Measurements from ENCODE around the gene ATP8A2.

The ATP8A2 gene

DNA sequence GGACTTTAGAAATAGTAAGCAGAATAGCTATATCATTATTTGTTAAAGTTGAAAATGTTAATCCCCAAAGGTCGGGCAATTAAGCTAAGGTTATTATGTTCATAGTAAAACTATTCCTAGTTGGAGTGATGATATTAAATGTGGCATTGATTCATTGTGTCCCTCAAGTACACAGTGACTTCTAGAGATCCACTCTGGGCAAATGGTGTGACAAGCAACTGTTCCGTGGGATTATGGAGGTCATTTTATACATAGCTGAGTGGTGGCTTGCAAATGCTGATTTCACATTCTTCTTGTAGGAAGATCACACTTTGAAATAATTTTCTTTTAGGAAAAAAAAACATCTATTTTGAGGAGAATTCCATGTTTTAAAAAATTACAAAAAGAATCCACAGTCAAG, 317.8 kb downstream of the ATP8A2 start:
- H3K27ac ChIP-seq = no peak overlapping the region
- TF ChIP-seq, protein P1, sequence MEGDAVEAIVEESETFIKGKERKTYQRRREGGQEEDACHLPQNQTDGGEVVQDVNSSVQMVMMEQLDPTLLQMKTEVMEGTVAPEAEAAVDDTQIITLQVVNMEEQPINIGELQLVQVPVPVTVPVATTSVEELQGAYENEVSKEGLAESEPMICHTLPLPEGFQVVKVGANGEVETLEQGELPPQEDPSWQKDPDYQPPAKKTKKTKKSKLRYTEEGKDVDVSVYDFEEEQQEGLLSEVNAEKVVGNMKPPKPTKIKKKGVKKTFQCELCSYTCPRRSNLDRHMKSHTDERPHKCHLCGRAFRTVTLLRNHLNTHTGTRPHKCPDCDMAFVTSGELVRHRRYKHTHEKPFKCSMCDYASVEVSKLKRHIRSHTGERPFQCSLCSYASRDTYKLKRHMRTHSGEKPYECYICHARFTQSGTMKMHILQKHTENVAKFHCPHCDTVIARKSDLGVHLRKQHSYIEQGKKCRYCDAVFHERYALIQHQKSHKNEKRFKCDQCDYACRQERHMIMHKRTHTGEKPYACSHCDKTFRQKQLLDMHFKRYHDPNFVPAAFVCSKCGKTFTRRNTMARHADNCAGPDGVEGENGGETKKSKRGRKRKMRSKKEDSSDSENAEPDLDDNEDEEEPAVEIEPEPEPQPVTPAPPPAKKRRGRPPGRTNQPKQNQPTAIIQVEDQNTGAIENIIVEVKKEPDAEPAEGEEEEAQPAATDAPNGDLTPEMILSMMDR (conservative IDR thresholded peaks at IDR 0.05) = no peak
- no peak for TF ChIP-seq ZFX (IDR thresholded peaks at IDR 0.05)

DNA sequence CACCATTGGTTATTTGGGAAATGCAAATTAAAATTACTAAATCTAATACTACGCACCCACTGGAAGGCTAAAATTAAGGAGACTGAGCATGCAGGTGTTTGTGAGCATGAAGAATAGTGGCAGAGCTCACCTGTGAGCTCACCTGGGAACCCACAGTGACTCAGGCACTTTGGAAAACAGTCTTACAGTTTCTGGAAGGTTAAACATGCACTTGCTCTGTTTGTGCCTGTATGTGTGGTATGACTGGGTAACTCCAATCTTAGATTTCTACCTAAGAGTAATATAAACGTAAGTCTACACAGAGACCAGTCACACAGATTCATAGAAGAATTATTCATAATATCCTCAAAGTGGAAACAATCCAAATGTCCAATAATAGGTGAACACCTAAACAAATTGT, 318.8 kb downstream of the ATP8A2 start:
- TF ChIP-seq, protein P1 (conservative IDR thresholded peaks at IDR 0.05) = no peak
- TF ChIP-seq ZFX (IDR thresholded peaks at IDR 0.05) = no peak
- no peak overlapping the region for H3K27ac ChIP-seq

DNA sequence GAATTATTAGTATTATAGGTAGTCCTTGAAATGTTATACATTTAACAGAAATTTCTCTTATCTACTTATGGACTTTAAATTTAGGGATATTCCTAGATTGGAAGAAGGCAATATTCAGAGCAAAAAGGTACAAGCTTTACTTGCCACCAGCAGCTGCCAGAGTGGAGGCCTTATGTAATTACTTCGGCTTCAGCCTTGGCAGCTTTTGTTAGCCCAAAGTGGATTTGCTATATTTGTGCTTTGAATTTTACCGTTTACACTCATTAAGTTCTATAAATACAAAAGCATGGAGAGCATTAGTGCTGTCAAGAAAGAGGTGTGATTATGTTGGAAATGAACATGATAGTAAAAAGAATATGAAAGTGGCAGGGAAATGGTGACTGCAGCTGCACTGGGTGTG, 319.9 kb downstream of the ATP8A2 start:
- no peak overlapping the region for H3K27ac ChIP-seq
- no peak for TF ChIP-seq ZFX (IDR thresholded peaks at IDR 0.05)
- TF ChIP-seq, protein P1 (conservative IDR thresholded peaks at IDR 0.05) = no peak

DNA sequence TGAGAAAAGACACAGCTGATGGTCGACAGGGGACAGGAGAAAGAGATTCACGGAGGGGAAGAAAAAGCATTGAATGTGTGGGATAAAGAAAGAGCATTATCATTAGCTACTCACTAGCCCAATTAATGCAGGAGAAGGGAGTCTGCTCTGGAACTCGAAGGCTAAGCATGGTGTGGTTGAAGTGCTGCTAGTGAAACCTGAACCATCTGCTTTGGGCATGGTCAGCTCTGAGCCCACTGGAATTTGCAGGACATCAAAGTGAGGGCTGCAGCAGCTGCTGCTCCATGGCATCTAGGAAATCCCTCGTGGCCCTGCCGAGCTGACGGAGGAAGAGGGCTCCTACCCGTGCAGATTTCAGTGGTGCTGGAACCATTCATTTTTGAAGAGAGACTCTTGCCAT, 320.3 kb downstream of the ATP8A2 start:
- H3K27ac ChIP-seq = no peak overlapping the region
- TF ChIP-seq, protein P1 (conservative IDR thresholded peaks at IDR 0.05) = no peak
- no peak for TF ChIP-seq ZFX (IDR thresholded peaks at IDR 0.05)

DNA sequence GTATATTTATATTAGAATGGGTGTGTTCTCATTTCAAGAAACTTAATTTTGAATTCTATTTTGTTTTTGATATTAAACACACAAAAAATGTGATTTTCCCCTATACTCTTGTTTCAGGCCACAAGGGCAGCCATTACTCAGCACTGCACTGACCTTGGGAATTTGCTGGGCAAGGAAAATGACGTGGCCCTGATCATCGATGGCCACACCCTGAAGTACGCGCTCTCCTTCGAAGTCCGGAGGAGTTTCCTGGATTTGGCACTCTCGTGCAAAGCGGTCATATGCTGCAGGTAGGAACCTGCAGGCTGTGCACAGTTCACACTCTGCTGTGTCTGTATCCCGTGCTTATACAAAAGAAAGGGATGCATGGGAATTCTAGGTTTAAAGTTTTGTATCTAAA, 327.3 kb downstream of the ATP8A2 start:
- no peak for TF ChIP-seq ZFX (IDR thresholded peaks at IDR 0.05)
- TF ChIP-seq, protein P1 (conservative IDR thresholded peaks at IDR 0.05) = no peak
- no peak overlapping the region for H3K27ac ChIP-seq

DNA sequence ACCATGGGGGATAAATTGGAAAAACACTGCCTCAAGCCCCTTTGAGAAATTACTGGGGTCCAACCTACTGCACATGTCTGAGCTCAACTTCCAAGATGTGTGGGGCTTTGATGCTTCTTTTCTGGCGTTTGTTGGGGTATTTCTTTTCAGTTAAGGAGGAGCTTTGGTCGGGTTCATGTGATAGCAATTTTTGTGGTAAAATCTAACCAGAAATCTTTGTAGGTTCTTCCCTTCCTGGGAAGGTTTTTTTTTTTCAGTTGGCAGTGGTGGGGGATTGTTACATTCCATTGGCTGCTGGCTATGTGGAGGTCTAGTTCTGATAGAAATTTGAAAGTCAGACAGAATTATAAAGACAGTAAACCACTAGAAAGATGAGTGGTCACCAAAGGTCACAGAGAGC, 327.8 kb downstream of the ATP8A2 start:
- no peak for TF ChIP-seq ZFX (IDR thresholded peaks at IDR 0.05)
- TF ChIP-seq, protein P1 (conservative IDR thresholded peaks at IDR 0.05) = no peak

DNA sequence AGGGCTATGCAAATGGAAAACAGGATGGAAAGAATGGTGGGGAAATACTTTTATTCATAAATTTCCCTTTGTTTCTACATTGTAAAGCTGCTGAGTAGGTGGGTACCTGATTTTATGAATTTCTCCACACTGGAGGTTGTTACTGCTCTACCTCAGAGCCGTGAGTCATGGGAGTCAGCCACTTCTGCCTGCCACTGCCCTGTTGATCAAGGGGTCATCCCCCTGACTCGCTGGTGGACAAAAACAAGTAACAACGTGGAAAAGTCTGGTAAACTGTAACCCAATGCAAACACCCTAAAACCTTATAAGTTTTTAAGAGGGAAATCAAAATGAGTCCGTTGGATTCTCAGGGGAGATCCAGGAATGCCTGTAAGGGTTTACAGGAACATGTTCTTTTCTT, 329.5 kb downstream of the ATP8A2 start:
- no peak overlapping the region for H3K27ac ChIP-seq
- TF ChIP-seq ZFX (IDR thresholded peaks at IDR 0.05) = no peak
- TF ChIP-seq, protein P1 (conservative IDR thresholded peaks at IDR 0.05) = no peak

More for the DNA sequence above, 327.8 kb downstream of the ATP8A2 start:
- H3K27ac ChIP-seq = no peak overlapping the region
